ENCODE data around the gene GLIPR1L2.
A peak's percentile ranks its signal among the peaks of the same experiment; 100 is the strongest.
"Not testable (repeated sequence)": the region's sequence is repeated elsewhere in the genome, so short reads cannot be mapped to it uniquely, and the experiment has no call there.

The GLIPR1L2 gene

DNA sequence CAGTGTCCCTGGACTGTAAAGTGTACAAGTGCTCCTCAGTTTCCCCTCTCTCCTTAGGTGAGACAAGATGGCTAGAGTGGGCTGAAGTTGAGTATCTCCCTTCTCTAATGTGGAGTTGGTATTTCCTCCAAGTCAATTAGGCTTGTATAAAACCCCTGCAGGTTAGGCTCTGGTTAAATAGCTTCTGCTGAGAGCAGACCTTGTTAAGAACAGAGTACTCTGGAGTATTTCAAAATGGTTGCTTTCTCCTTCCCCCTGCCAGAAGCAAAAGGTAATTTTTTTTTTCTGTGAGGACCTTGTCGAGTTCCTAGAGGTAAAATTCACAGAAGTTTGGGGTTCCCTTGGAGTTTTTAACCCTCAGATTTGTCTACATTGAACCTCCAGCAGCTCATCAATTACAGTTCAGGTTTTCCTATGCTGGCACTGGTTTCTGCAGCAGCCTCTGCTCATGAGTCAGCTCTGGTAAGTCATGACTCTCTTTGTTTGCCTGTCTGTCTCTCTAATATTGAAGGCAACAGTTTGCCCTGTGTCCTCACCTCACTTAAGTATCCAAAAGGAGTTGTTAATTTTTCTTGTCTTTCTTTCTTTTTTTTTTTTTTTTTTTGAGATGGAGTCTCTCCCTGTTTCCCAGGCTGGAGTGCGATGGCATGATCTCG, 61.9 kb downstream of the GLIPR1L2 start:
- TF ChIP-seq POLR2AphosphoS5 (IDR thresholded peaks at IDR 0.05; ENCODE audit: borderline replicate concordance, low read depth, low read length), result no peak
- TF ChIP-seq EZH2 (IDR thresholded peaks at IDR 0.05), result no peak
- no peak for TF ChIP-seq FOXP2 (optimal IDR thresholded peaks at IDR 0.05; ENCODE audit: control extremely low read depth, extremely low read length, insufficient read depth)
- Histone ChIP-seq H3K27ac (no peak overlapping the region), H3K9ac (ENCODE audit: insufficient read length) (no peak overlapping the region), H3K36me3 (ENCODE audit: insufficient read depth, low read length) (no peaks in the 10 kb centered on the region), H3K9me3 (ENCODE audit: low read depth, low read length) (no peaks in the 10 kb centered on the region), H3K4me3 (no peak overlapping the region)
- no peak for DNase-seq (ENCODE audit: low read depth, low spot score)

GRCh38 chr12:75455839-75456238, 65.0 kb downstream of the GLIPR1L2 start:
- Histone ChIP-seq H3K4me3 (peak overlapping the region; percentile 67), H3K36me3 (ENCODE audit: insufficient read depth, low read length) (no peaks in the 10 kb centered on the region), H3K9me3 (ENCODE audit: low read depth, low read length) (peaks cover 3% of the 10 kb centered on the region; the same call in 1 of the 2 replicates), H3K27ac (peak overlapping the region; percentile 73), H3K9ac (ENCODE audit: insufficient read length) (no peak overlapping the region)
- DNase-seq (ENCODE audit: low read depth, low spot score), result peak; percentile 76
- TF ChIP-seq EZH2 (IDR thresholded peaks at IDR 0.05) (no peak), FOXP2 (optimal IDR thresholded peaks at IDR 0.05; ENCODE audit: control extremely low read depth, extremely low read length, insufficient read depth) (no peak), POLR2AphosphoS5 (IDR thresholded peaks at IDR 0.05; ENCODE audit: borderline replicate concordance, low read depth, low read length) (no peak)

DNA sequence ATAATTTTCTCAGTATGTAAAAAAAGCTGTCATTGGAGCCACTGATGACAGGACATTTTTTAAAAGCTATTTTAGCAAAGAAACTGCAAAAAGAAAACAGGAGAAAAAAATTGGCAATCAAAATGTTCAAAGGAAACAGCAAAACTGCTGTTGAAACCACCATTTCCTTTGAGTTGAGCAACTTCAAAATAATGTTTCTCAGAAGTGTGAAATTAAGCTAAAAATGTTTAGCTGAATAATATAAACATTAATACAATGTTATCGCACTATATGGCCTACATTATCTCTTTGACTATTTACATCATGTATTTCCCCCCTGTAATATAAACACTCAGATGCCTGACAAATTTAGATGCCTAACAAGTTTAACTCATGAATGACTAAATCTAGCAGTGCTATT, 66.3 kb downstream of the GLIPR1L2 start:
- no peak overlapping the region for H3K27ac ChIP-seq
- no peak overlapping the region for H3K9ac ChIP-seq (ENCODE audit: insufficient read length)
- H3K4me3 ChIP-seq, result no peak overlapping the region
- TF ChIP-seq FOXP2 (optimal IDR thresholded peaks at IDR 0.05; ENCODE audit: control extremely low read depth, extremely low read length, insufficient read depth) (no peak), POLR2AphosphoS5 (IDR thresholded peaks at IDR 0.05; ENCODE audit: borderline replicate concordance, low read depth, low read length) (no peak), EZH2 (IDR thresholded peaks at IDR 0.05) (no peak)
- H3K9me3 ChIP-seq (ENCODE audit: low read depth, low read length), result peaks cover 3% of the 10 kb centered on the region; the same call in 1 of the 2 replicates
- no peak for DNase-seq (ENCODE audit: low read depth, low spot score)
- no peaks in the 10 kb centered on the region for H3K36me3 ChIP-seq (ENCODE audit: insufficient read depth, low read length)

GRCh38 chr12:75457866-75458265, 67.0 kb downstream of the GLIPR1L2 start:
- not testable (repeated sequence) for DNase-seq (ENCODE audit: low read depth, low spot score); H3K9ac ChIP-seq (ENCODE audit: insufficient read length); H3K36me3 ChIP-seq (ENCODE audit: insufficient read depth, low read length); H3K27ac ChIP-seq; H3K9me3 ChIP-seq (ENCODE audit: low read depth, low read length); H3K4me3 ChIP-seq

- Histone ChIP-seq H3K9me3 (ENCODE audit: low read depth, low read length) (peaks cover 3% of the 10 kb centered on the region; the same call in 1 of the 2 replicates), H3K9ac (ENCODE audit: insufficient read length) (no peak overlapping the region), H3K36me3 (ENCODE audit: insufficient read depth, low read length) (no peaks in the 10 kb centered on the region), H3K27ac (no peak overlapping the region), H3K4me3 (0 out of 2 replicates have a peak overlapping the region, but pooled peaks have one; percentile 26)
- TF ChIP-seq EZH2 (IDR thresholded peaks at IDR 0.05), result no peak
- no peak for TF ChIP-seq FOXP2 (optimal IDR thresholded peaks at IDR 0.05; ENCODE audit: control extremely low read depth, extremely low read length, insufficient read depth)
- TF ChIP-seq POLR2AphosphoS5 (IDR thresholded peaks at IDR 0.05; ENCODE audit: borderline replicate concordance, low read depth, low read length), result no peak
- no peak for DNase-seq (ENCODE audit: low read depth, low spot score)
Observed at GRCh38 chr12:75459755-75460154, 68.9 kb downstream of the GLIPR1L2 start.

DNA sequence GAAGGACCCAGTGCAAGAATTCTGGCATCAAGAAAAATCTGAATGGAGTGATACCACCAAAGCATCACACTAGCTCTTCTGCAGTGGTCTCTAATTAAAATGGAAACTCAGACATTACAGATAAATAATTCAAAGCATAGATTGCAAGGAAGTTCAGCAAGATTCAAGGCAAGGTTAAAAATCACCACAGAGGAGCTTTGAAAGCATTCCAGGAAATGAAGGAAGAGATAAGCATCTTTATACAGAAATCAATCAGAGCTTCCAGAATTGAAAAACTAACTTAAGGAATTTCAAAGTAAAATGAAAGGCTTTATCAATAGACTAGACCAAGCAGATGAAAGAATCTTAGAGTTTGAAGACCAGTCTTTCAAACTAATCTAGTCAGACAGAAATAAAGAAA, 69.3 kb downstream of the GLIPR1L2 start:
- Histone ChIP-seq H3K27ac (no peak overlapping the region), H3K9ac (ENCODE audit: insufficient read length) (no peak overlapping the region), H3K9me3 (ENCODE audit: low read depth, low read length) (peaks cover 3% of the 10 kb centered on the region; the same call in 1 of the 2 replicates)

DNA sequence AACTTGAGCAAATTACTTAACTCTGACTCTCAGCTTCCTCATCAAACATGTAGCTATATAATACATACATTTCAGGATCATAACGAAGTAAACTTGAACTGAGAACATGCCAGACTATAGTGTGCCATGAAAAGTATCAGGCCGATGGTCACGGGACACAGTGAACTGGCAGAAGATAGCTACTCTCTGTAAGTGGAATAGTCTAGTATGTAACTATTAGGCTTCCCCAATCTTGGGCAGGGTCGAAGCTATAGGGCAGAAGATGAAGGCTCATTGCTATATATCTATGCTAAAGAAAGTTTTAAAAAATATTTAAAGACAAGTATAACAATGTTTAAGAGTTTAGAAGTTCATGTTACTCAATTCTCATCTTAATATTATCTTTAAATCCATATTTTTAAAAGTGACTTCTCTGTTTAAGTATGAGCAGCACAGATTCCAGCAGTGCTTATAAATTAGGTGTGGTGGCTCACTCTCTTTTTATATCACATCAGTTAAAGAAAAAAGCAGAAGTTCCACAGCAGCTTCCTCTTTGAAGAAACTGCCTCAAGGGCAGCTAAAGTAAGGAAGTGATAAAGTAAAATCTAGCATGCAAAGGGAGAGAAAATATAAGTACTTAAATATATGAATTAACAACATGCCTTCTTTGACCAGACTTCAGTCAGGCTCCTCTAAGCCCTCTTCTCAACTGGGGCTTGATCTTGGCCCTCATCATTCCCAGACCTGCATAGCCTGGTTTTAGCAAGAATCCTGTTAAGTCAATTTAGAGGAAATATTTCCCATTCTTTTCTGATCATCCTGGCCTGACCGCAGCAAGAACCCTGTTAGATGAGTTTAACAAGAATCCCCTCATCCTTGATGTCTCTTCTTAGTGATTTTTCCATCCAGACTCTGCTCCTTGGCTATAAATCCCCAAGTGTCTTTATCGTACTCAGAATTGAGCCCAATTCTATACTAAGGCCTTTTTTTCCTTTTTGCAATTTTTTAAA, 81.3 kb downstream of the GLIPR1L2 start:
- Histone ChIP-seq H3K4me3 (no peak overlapping the region), H3K9me3 (ENCODE audit: low read depth, low read length) (no peaks in the 10 kb centered on the region), H3K27ac (no peak overlapping the region), H3K9ac (ENCODE audit: insufficient read length) (no peak overlapping the region), H3K36me3 (ENCODE audit: insufficient read depth, low read length) (no peaks in the 10 kb centered on the region)
- no peak for TF ChIP-seq FOXP2 (optimal IDR thresholded peaks at IDR 0.05; ENCODE audit: control extremely low read depth, extremely low read length, insufficient read depth)
- TF ChIP-seq EZH2 (IDR thresholded peaks at IDR 0.05), result no peak
- TF ChIP-seq POLR2AphosphoS5 (IDR thresholded peaks at IDR 0.05; ENCODE audit: borderline replicate concordance, low read depth, low read length), result no peak
- no peak for DNase-seq (ENCODE audit: low read depth, low spot score)

More for the DNA sequence above, 69.3 kb downstream of the GLIPR1L2 start:
- Histone ChIP-seq H3K36me3 (ENCODE audit: insufficient read depth, low read length) (no peaks in the 10 kb centered on the region), H3K4me3 (no peak overlapping the region)
- no peak for TF ChIP-seq EZH2 (IDR thresholded peaks at IDR 0.05)
- TF ChIP-seq POLR2AphosphoS5 (IDR thresholded peaks at IDR 0.05; ENCODE audit: borderline replicate concordance, low read depth, low read length), result no peak
- TF ChIP-seq FOXP2 (optimal IDR thresholded peaks at IDR 0.05; ENCODE audit: control extremely low read depth, extremely low read length, insufficient read depth), result no peak
- DNase-seq (ENCODE audit: low read depth, low spot score), result no peak

GRCh38 chr12:75474116-75474515, 83.2 kb downstream of the GLIPR1L2 start:
- TF ChIP-seq POLR2AphosphoS5 (IDR thresholded peaks at IDR 0.05; ENCODE audit: borderline replicate concordance, low read depth, low read length) (no peak), EZH2 (IDR thresholded peaks at IDR 0.05) (no peak), FOXP2 (optimal IDR thresholded peaks at IDR 0.05; ENCODE audit: control extremely low read depth, extremely low read length, insufficient read depth) (no peak)
- Histone ChIP-seq H3K9ac (ENCODE audit: insufficient read length) (no peak overlapping the region), H3K36me3 (ENCODE audit: insufficient read depth, low read length) (no peaks in the 10 kb centered on the region), H3K9me3 (ENCODE audit: low read depth, low read length) (no peaks in the 10 kb centered on the region), H3K27ac (no peak overlapping the region), H3K4me3 (no peak overlapping the region)
- DNase-seq (ENCODE audit: low read depth, low spot score), result no peak
